H9 (cell line): ENCODE results near the gene CSTPP1. TPM values are rescaled to one million over a fixed set of nuclear protein-coding genes. Genes with fewer than 3 reads are reported as not detected.

Experiments
- DNase-seq: peaks from one replicate; pipeline ENCODE4 v3.0.0-alpha.2; 2017
- H2AFZ ChIP-seq: one replicate; pipeline ENCODE4 v1.6.1; 2013; ENCODE audit warnings: mild to moderate bottlenecking, low read length, control low read depth, moderate library complexity
- H2AK5ac ChIP-seq: 2 replicates; pipeline ENCODE4 v1.6.1; 2013; ENCODE audit warnings: low read length, control low read depth, mixed read lengths; ENCODE audit not compliant: insufficient read length
- H2BK120ac ChIP-seq: one replicate; pipeline ENCODE4 v1.6.1; 2013; ENCODE audit warnings: low read depth, mild to moderate bottlenecking, low read length, control low read depth, inconsistent platforms; ENCODE audit not compliant: poor library complexity, severe bottlenecking
- H2BK12ac ChIP-seq: 2 replicates; pipeline ENCODE4 v1.6.1; 2013; ENCODE audit warnings: low read length, control low read depth, mixed read lengths, low read depth; ENCODE audit not compliant: insufficient read length
- H2BK15ac ChIP-seq: 2 replicates; pipeline ENCODE4 v1.6.1; 2013; ENCODE audit warnings: low read depth, low read length, control low read depth
- H2BK20ac ChIP-seq: one replicate; pipeline ENCODE4 v1.6.1; 2013; ENCODE audit warnings: low read depth, mild to moderate bottlenecking, low read length, control low read depth, inconsistent platforms; ENCODE audit not compliant: poor library complexity, severe bottlenecking
- H2BK5ac ChIP-seq: 2 replicates; pipeline ENCODE4 v1.6.1; 2013; ENCODE audit warnings: low read length, control low read depth, mixed read lengths; ENCODE audit not compliant: insufficient read length
- H3K14ac ChIP-seq: 2 replicates; pipeline ENCODE4 v1.6.1; 2013; ENCODE audit warnings: low read length, control low read depth; ENCODE audit not compliant: insufficient read depth
- H3K18ac ChIP-seq: 2 replicates; pipeline ENCODE4 v1.6.1; 2013; ENCODE audit warnings: low read depth, mild to moderate bottlenecking, mixed read lengths, low read length, control low read depth; ENCODE audit not compliant: insufficient read length
- H3K23ac ChIP-seq: 2 replicates; pipeline ENCODE4 v1.6.1; 2013; ENCODE audit warnings: low read length, control low read depth, mixed read lengths, low read depth; ENCODE audit not compliant: insufficient read length
- H3K23me2 ChIP-seq: 2 replicates; pipeline ENCODE4 v1.6.1; 2013; ENCODE audit warnings: low read depth, mild to moderate bottlenecking, mixed read lengths, low read length, control low read depth; ENCODE audit not compliant: insufficient read length, poor library complexity, severe bottlenecking
- H3K27ac ChIP-seq: 2 replicates; pipeline ENCODE4 v1.5.1; 2013; ENCODE audit warnings: low read length, control low read depth, mixed read lengths, low read depth; ENCODE audit not compliant: insufficient read length
- H3K27me3 ChIP-seq: 2 replicates; pipeline ENCODE4 v1.6.1; 2013; ENCODE audit warnings: low read length, control low read depth, inconsistent platforms; ENCODE audit not compliant: insufficient read depth
- H3K4ac ChIP-seq: 2 replicates; pipeline ENCODE4 v1.6.1; 2013; ENCODE audit warnings: low read depth, mild to moderate bottlenecking, control low read depth, inconsistent platforms, low read length, moderate library complexity
- H3K4me1 ChIP-seq: 2 replicates; pipeline ENCODE4 v1.6.1; 2013; ENCODE audit warnings: low read length, control low read depth, inconsistent platforms; ENCODE audit not compliant: insufficient read depth
- H3K4me2 ChIP-seq: 2 replicates; pipeline ENCODE4 v1.6.1; 2013; ENCODE audit warnings: low read length, control low read depth, mixed read lengths; ENCODE audit not compliant: insufficient read length, insufficient read depth
- H3K56ac ChIP-seq: 2 replicates; pipeline ENCODE4 v1.6.1; 2013; ENCODE audit warnings: low read depth, mild to moderate bottlenecking, mixed read lengths, low read length, control low read depth; ENCODE audit not compliant: insufficient read length
- H3K79me1 ChIP-seq: 2 replicates; pipeline ENCODE4 v1.6.1; 2013; ENCODE audit warnings: low read depth, mild to moderate bottlenecking, moderate library complexity, low read length, control low read depth, inconsistent platforms; ENCODE audit not compliant: insufficient read depth, poor library complexity, severe bottlenecking
- H3K79me2 ChIP-seq: 2 replicates; pipeline ENCODE4 v1.6.1; 2013; ENCODE audit warnings: low read length, control low read depth, inconsistent platforms; ENCODE audit not compliant: insufficient read depth
- H3K9ac ChIP-seq: 2 replicates; pipeline ENCODE4 v1.6.1; 2013; ENCODE audit warnings: low read length, control low read depth, mixed read lengths; ENCODE audit not compliant: insufficient read length; ENCODE audit errors: extremely low read depth
- H3K9me3 ChIP-seq: one replicate; pipeline ENCODE4 v1.6.1; 2013; ENCODE audit warnings: low read depth, low read length, inconsistent platforms; ENCODE audit not compliant: control insufficient read depth
- H3T11ph ChIP-seq: one replicate; pipeline ENCODE4 v1.6.1; 2013; ENCODE audit warnings: mild to moderate bottlenecking, low read length, control low read depth, inconsistent platforms
- H4K20me1 ChIP-seq: one replicate; pipeline ENCODE4 v1.6.1; 2013; ENCODE audit not compliant: control insufficient read depth, insufficient read length, insufficient read depth
- H4K5ac ChIP-seq: 2 replicates; pipeline ENCODE4 v1.6.1; 2013; ENCODE audit warnings: low read depth, mild to moderate bottlenecking, mixed read lengths, low read length, control low read depth; ENCODE audit not compliant: insufficient read length
- H4K8ac ChIP-seq: replicated peaks from 2 replicates; pipeline ENCODE4 v1.6.1; 2013; ENCODE audit warnings: low read length, control low read depth, mixed read lengths, low read depth; ENCODE audit not compliant: insufficient read length
- H4K91ac ChIP-seq: 2 replicates; pipeline ENCODE4 v1.6.1; 2013; ENCODE audit warnings: low read depth, mild to moderate bottlenecking, moderate library complexity, mixed read lengths, low read length, control low read depth; ENCODE audit not compliant: insufficient read length
- H3K27ac Mint-ChIP-seq, 3 experiments: 2 replicates in 2 of 3; 3 replicates in 1 of 3; pipeline ENCODE4 v1.8.0; 2020 to 2021; ENCODE audit warnings: mixed read lengths in 3 of 3, mild to moderate bottlenecking in 1 of 3, moderate library complexity in 1 of 3
- H3K27me3 Mint-ChIP-seq: 2 replicates; pipeline ENCODE4 v1.8.0; 2021; ENCODE audit warnings: low read depth, mild to moderate bottlenecking, moderate library complexity, mixed read lengths
- H3K36me3 Mint-ChIP-seq, 3 experiments: 2 replicates in 2 of 3; 3 replicates in 1 of 3; pipeline ENCODE4 v1.8.0; 2020 to 2021; ENCODE audit warnings: low read depth in 3 of 3, mixed read lengths in 3 of 3; ENCODE audit not compliant: insufficient read depth in 1 of 3
- H3K4me1 Mint-ChIP-seq, 2 experiments: 2 replicates each; pipeline ENCODE4 v1.8.0; 2020; ENCODE audit warnings: mixed read lengths in 2 of 2
- H3K4me3 Mint-ChIP-seq, 2 experiments: 2 replicates in 1 of 2; 3 replicates in 1 of 2; pipeline ENCODE4 v1.8.0; 2020 to 2021; ENCODE audit warnings: mild to moderate bottlenecking in 2 of 2, mixed read lengths in 2 of 2, moderate library complexity in 1 of 2
- H3K9me3 Mint-ChIP-seq, 2 experiments: 2 replicates in 1 of 2; 3 replicates in 1 of 2; pipeline ENCODE4 v1.8.0; 2020; ENCODE audit warnings: mild to moderate bottlenecking in 2 of 2, mixed read lengths in 2 of 2, moderate library complexity in 1 of 2
- CTCF ChIP-seq: fragments of 200-600 bp; sonication (generic); conservative IDR thresholded peaks from 3 replicates; pipeline ENCODE4 v1.8.0; 2021; ENCODE audit warnings: antibody characterized with exemption, mild to moderate bottlenecking
- WGBS: extraction: QIAGEN DNeasy Blood & Tissue Kit; methylation state at CpG from one replicate; pipeline ENCODE4 v1.1.7; 2013; ENCODE audit warnings: missing lambda C conversion rate, low lambda C conversion rate, mixed read lengths; ENCODE audit not compliant: insufficient read length; ENCODE audit errors: extremely low coverage; 5-methylcytosine and 5-hydroxymethylcytosine counted together
- total RNA-seq: library from RNA; stranded (reverse); gene quantifications from 2 replicates; pipeline ENCODE4 v1.2.1, GENCODE V29; 2021

Gene CSTPP1
- total RNA-seq, 1 experiment from 2014 or later = 21.2 TPM

DNA sequence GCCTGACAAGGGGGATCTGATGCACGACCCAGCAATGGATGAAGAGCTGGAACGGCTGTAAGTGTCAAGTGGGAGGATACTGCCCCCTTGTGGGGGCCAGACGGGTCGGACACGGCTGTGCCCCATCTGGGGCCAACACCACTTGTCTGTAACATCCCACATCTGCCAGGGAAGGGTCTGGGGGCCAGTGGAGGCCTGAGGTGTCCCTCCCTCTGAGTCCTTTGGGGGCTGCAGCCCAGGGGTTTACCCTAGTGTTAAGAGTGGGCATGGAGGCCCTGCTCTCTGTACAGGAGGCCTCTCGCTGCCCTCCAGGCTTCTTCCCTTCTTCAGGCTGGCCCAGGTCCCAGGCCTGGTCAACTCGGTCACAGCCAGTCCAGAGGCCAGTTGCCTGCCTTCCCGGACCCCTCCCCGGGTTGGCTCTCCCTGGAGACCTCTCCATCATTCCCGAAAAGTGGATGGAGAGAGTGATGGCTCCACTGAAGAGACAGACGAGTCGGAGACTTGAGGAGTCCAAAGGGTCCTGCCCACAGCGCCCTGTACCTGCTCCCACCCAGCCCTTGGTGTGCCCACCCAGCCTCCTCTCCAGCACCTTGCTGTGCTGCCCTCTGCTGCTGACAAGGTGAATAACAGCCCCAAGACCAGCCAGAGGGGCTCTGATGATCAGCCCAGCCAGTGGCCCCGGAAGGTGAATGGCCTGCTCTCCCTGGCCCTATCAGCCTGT lies 224.7 kb downstream of the CSTPP1 start:
- Mint-ChIP-seq H3K4me3 (no peak overlapping the region), H3K36me3 (peaks cover 8 to 27% (median 21%) of the 10 kb centered on the region in 3 experiments), H3K27me3 (no peaks in the 10 kb centered on the region; the same call in 1 of the 2 replicates), H3K27ac (peak overlapping the region in 1 of 3 experiments; percentile 10; a peak in 1 of 7 replicates), H3K4me1 (peaks cover 5 to 11% of the 10 kb centered on the region in 2 experiments; a peak in 1 of 4 replicates), H3K9me3 (no peaks in the 10 kb centered on the region; a peak in 1 of 5 replicates)
- Histone ChIP-seq H3K79me2 (no peaks in the 10 kb centered on the region), H3T11ph (no peak overlapping the region), H3K23ac (no peak overlapping the region), H2AFZ (no peak overlapping the region), H2BK15ac (no peak overlapping the region), H3K4me2 (no peak overlapping the region), H4K5ac (no peak overlapping the region), H3K9ac (no peak overlapping the region), H2BK20ac (no peak overlapping the region), H3K23me2 (no peaks in the 10 kb centered on the region), H3K79me1 (no peaks in the 10 kb centered on the region), H3K56ac (no peak overlapping the region), H2BK120ac (no peak overlapping the region), H3K14ac (no peak overlapping the region), H3K4ac (no peak overlapping the region), H4K8ac (no peak overlapping the region), H4K91ac (no peak overlapping the region), H2BK5ac (no peak overlapping the region), H3K27me3 (no peaks in the 10 kb centered on the region), H3K9me3 (no peaks in the 10 kb centered on the region), H2BK12ac (no peak overlapping the region), H3K27ac (no peak overlapping the region), H3K4me1 (no peaks in the 10 kb centered on the region), H3K18ac (no peak overlapping the region), H2AK5ac (no peak overlapping the region), H4K20me1 (no peaks in the 10 kb centered on the region)
- peak; percentile 76 for TF ChIP-seq CTCF
- peak; percentile 88 for DNase-seq
- no CpG with 5 or more reads among the region's 14 CpGs for WGBS
